Fibroblast of lung (primary cell): ENCODE measurements around the gene CUL1.

Source experiments
- EZH2 ChIP-seq: IDR thresholded peaks from 2 replicates; pipeline ENCODE4 v1.5.1; 2012; ENCODE audit warnings: low read length, control low read depth, mild to moderate bottlenecking; ENCODE audit errors: missing control alignments
- TF ChIP-seq, protein P1 (sequence below), 2 donors: IDR thresholded peaks in 1 of 2; conservative IDR thresholded peaks in 1 of 2; 1 replicate in 1 of 2; 2 replicates in 1 of 2; pipeline ENCODE4 v1.5.1; 2011 to 2012; ENCODE audit warnings: low read length in 2 of 2, control low read depth in 1 of 2, inconsistent platforms in 1 of 2, low read depth in 1 of 2, mild to moderate bottlenecking in 1 of 2

DNA sequence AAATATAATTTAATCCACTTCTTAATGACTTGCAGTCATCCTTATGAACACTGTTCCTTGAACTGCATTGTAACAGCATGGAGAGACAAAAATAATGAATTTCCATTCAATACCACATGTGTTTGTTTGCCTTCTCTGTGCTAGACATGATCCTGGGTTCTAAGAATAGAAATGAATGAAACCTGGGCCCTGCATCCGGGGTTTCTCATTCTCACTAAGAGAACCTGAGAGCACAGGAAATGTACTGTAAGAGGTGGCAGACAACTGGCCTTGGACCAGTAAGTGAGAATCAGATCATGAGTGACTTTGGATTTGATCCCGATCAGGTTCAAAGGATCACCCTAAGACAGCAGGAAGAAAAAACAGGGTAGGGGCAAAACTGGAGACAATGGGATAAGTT is 37.2 kb upstream of the CUL1 start:
- TF ChIP-seq, protein P1, sequence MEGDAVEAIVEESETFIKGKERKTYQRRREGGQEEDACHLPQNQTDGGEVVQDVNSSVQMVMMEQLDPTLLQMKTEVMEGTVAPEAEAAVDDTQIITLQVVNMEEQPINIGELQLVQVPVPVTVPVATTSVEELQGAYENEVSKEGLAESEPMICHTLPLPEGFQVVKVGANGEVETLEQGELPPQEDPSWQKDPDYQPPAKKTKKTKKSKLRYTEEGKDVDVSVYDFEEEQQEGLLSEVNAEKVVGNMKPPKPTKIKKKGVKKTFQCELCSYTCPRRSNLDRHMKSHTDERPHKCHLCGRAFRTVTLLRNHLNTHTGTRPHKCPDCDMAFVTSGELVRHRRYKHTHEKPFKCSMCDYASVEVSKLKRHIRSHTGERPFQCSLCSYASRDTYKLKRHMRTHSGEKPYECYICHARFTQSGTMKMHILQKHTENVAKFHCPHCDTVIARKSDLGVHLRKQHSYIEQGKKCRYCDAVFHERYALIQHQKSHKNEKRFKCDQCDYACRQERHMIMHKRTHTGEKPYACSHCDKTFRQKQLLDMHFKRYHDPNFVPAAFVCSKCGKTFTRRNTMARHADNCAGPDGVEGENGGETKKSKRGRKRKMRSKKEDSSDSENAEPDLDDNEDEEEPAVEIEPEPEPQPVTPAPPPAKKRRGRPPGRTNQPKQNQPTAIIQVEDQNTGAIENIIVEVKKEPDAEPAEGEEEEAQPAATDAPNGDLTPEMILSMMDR (conservative IDR thresholded peaks at IDR 0.05 in 1 of 2, IDR thresholded peaks at IDR 0.05 in 1 of 2; ENCODE audit: low read depth in 1 of 2, low read length in 2 of 2): no peak
- no peak for TF ChIP-seq EZH2
